ENCODE measurements around the gene KIAA1958.
"Not testable (repeated sequence)": the region's sequence is repeated elsewhere in the genome, so short reads cannot be mapped to it uniquely, and the experiment has no call there.

The KIAA1958 gene

GRCh38 chr9:112556497-112557442, 70.1 kb downstream of the KIAA1958 start:
- no peak for DNase-seq

DNA sequence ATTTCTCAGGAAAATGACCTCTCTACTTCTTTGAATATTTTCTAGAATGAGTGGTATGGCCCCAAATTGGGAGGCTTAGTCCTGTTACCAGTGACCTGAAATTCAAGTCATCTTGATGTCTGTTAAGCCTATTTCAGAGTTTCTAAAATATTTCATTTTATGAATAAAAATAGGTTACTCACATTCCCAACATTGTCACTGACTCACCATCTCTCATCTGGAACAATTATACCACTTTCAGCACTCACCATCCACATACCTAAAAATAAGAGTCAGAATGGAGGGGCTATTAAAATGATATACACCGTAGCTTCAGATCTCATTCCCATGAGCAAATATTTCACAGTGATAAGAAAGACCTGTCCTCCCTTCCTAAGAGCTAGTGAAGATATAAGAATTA, 71.8 kb downstream of the KIAA1958 start:
- no peak for DNase-seq

DNA sequence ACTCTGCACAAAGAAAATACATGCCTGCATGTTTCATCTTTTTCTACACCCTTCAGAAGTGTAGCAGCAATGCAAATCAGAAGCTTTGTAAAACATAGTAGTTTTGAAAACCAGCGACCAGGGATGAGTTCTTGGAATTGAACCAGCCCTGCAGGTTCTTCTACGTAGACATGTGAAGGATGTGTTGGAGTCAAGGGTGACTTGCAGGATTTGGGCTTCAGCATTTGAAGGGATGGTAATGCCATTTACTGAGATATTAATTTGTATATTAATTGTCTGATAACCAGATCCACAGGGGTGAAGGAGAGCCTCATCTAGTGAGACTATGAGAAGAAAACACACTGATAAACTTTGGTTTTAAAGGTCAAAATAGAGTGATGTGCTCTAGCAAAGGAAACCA, 72.4 kb downstream of the KIAA1958 start:
- no peak for DNase-seq

GRCh38 chr9:112559629-112560413, 73.2 kb downstream of the KIAA1958 start:
- no peak for DNase-seq

GRCh38 chr9:112562235-112562958, 75.8 kb downstream of the KIAA1958 start:
- DNase-seq: no peak

- no peak for DNase-seq
These were observed 82.6 kb downstream of the KIAA1958 start for GRCh38 chr9:112569186-112569585.

DNA sequence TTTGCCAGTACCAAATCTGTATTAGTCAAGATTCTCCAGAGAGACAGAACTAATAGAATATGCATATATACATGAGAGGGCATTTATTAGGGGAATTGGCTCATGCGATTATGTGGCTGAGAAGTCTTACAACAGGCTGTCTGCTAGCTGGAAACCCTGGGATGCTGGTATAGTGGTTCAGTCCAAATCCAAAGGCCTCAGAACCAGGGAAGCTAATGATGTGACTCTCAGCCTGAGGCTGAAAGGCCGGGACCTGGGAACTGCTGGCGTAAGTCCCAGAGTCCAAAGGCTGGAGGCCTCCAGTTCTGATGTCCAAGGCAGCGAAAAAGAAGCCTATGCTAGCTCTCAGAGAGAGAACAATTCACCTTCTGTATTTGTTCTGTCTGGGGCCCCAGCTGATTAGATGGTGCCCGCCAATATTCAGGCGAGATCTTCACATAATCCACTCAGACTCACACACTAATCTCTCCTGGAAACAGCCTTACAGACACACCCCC, 84.1 kb downstream of the KIAA1958 start:
- no peak for DNase-seq

DNA sequence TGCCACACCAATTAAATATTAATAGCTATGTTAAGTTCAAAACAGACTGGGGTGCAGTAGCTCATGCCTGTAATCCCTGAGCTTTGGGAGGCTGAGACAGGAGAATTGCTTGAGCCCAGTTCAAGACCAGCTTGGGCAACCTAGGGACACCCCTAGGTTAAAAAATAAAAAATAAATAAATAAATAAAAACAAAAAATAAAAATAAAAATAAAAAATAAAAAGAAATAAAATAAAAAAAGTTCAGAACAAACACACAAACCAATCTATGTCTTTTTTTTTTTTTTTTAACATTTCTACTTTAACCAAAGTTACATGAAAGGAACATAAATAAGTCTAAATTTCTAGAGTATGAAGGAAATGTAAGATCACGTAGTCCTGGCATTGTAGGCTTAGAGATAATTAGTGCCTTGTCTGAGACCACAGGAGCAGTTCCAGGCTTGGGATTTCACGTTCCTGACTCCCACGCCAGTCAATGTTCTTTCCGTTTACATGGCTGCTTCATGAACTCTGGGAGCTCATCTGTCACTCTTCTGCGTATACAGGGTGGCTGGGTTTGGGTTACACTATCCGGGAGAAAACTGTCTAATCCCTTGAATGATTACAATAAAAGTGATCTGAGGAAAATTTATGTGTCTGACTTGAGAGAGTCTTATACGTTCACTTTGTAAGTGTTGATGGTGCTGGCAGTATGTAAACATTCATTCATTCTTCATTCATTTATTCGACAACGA, 85.2 kb downstream of the KIAA1958 start:
- DNase-seq: no peak

DNA sequence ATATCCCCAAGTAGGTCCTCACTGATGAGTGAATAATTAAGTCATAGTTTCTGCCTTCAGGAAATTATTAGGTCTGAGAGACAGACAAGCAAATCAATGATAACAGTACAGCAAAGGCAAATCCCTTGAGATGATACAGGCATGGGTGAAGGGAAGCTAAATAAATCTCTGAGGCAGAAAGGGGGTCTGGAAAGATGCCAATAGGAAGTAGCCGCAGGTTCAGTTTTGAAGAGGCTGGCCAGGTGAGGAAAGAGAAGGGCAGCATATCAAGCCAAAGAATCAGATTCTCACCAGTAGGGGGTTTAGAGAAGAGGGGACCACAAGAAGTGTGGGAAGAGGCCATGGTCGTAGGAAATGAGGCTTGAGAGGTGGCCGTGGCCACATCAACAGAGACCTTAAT, 85.8 kb downstream of the KIAA1958 start:
- DNase-seq: no peak

DNA sequence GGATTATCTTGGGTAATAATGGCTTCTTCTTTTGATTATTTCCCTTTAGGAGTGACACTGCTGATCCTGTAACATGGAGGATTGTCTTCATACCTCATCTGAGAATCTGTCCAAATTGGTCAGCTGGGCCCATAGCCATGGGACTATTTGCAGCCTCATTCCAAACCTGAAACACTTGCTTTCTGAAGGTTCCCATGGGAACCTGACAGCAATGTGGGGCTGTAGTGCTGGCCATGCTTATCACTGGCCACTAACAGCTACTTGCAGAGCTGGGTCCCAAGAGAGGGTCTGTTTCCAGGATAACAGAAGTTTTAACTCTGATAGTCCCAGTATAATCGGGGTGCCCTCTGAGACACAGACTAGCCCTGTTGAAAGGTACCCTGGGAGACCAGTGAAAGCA, 87.4 kb downstream of the KIAA1958 start:
- DNase-seq: no peak

DNA sequence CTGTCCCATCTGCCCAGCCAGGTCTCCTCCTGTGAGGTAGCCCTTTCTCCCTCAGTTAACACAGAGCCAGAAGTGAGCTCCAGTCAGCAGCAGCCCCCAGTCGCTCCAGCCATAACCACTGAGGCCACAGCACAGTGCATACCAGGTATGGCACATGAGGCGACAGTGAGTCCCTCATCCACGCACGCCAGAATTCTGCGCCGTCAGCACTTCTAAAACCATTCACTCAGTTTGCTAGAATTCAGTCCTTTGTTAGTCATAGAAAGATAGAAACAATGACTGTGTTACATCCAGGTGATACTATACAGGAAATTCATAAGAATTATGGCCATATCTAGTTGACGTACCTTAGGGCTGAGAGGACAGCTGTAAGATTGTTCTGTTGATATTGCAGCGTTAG, 88.5 kb downstream of the KIAA1958 start:
- DNase-seq: no peak

- DNase-seq: no peak
These were observed 95.0 kb downstream of the KIAA1958 start for GRCh38 chr9:112581469-112582176.

DNA sequence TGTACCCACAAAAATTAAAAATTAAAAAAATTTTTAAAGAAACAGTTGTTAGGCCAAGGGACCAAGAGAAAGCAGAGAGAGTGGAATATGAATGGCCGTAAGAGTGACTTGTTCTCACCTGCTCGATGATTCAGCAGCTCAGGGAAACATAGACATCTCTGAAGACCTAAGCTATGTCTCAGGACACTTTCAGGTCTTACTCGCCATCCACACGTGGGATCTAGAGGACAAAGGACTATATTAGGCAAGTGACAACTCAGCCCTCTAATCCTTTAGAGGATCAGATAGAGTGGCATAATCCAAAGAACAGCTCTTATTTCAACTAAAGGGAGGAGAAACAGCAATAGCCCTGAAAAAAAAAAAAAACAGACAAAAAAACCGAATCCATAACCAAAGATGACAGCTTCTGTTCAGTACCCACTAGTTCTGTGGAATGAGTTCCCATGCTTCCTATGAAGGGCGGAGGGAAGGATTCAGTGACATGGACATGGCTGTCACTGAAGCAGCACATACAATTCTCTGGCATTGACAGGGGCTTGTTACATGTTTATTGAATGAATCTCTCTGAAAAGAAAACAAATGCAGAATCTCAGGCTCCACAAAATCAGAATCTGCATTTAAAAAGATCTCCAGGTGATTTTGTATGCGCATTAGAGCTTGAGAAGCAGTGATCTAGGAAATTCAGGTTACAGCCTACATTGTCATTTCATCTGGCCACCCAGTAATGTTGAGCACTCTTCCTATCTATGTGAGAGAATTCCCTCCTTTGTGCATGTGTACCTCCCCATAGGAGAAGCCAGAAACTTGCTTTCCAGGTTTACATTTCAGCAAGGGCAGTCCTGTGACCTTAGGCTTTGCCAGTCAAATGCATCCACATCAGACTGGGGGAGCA, 96.0 kb downstream of the KIAA1958 start:
- no peak for DNase-seq

- DNase-seq: no peak
These were observed 100.0 kb downstream of the KIAA1958 start for GRCh38 chr9:112586599-112587155.

DNA sequence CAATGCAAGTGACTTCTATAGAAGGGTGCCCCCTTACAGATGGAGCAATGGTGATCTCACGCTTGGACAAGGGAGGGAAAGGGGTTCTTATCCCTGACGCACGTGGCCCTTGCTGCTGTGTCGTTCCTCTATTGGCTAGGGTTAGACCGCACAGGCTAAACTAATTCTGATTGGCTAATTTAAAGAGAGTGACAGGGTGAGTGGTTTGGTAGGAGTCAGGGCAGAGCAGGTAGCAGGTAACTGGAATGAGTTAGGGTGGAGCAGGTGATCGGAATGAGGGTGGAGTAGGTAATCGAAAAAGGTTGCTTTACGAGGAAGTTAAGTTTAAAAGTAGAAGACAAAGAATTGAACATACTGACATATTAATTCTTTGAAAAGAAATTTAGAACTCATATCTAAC, 105.2 kb downstream of the KIAA1958 start:
- DNase-seq: not testable (repeated sequence)

DNA sequence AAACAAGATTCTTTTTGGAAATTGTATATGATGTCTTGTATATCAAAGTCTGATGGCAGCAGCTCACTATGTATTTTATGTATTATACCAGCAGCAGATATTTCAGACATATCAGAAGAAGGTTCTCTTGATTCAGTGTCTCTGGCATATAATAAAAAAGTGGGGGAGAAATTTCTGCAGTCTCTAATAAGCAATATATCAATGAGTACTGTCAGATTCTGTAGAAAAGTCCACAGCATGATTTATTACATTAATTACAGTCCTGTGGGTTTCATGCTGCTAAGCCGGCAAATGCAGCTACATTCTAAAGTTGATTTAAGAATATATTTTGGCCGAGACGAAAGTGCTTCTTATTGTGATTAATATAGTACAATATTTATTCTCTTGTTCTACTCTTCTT, 113.1 kb downstream of the KIAA1958 start:
- no peak for DNase-seq

GRCh38 chr9:112601636-112602035, 115.0 kb downstream of the KIAA1958 start:
- no peak for DNase-seq

DNA sequence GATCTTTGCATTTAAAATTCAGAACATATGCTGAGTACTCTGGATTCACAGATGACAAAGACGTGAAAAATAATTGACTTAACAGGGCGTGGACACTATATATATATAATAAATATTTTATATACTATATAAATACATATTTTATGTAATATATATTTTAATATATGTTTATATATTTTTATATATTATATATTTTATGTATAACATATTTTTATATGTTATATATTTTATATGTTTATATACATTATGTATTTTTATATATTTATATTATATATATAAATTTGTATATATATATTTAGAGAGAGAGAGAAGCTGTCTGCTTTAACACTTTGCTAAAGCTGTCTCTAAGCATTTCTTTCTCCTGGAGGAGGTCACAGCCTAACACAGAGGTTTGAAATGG, 118.2 kb downstream of the KIAA1958 start:
- DNase-seq: no peak

DNA sequence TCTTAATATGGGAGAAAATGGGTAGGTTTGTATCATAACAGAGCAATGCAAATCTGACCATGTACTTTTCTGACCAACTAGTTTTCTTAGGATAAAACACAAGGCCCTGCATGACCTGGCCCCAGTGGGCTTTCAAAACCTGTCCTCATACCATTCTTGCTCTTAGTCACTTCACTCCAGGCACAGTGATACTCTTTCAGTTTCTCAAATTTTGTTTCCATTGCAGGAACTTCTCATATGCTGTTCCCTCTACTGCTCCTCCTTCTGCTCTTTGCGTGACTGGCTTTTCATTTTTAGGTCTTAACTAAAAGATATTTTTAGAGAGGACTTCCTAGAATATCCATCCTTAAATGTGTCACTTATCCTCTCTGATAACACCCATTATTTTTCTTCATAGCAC, 118.9 kb downstream of the KIAA1958 start:
- no peak for DNase-seq

GRCh38 chr9:112605963-112606699, 119.5 kb downstream of the KIAA1958 start:
- no peak for DNase-seq

All from NCI-H345 (cell line).